Measurements from ENCODE around the gene ZCWPW2. TPM values are rescaled to one million over a fixed set of nuclear protein-coding genes. Genes with fewer than 3 reads are reported as not detected.

Gene ZCWPW2
- total RNA-seq, 2 experiments from 2014 or later = 0.27 to 0.28 TPM

DNA sequence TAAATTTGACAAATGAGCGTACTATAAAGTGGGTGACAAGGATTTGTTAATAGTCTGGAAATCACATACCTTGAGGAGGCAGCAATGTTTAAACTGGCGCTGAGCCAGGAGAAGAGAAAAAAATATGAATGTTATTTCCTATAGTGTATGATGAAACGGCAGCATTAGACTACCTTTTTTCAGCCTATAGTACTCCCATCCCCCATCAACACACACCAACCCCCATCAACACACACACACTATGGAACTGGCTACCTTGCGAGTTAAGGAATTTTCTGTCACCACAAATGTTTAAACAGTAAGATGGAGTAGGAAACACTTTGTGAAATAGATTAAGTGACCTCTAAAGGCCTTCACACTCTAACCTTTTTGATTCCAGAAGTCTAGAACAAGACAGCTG, 46.8 kb upstream of the ZCWPW2 start:
- ATAC-seq (ENCODE audit: poor library complexity) (no peak), DNase-seq (no peak)
- H3K4me1 Mint-ChIP-seq (ENCODE audit: low read depth) = no peaks in the 10 kb centered on the region
- H3K4me3 ChIP-seq (ENCODE audit: low read length) = no peak overlapping the region
- ChIA-PET CTCF (no interaction called here), POLR2A (no interaction called here)
- no peaks in the 10 kb centered on the region for H3K27me3 ChIP-seq (ENCODE audit: control insufficient read depth in 1 of 2, insufficient read depth in 2 of 2, low read length in 2 of 2)
- H3K9me3 ChIP-seq (ENCODE audit: control insufficient read depth in 1 of 2, insufficient read depth in 1 of 2, low read length in 2 of 2) = no peaks in the 10 kb centered on the region
- no peaks in the 10 kb centered on the region for H3K27me3 Mint-ChIP-seq
- H3K36me3 Mint-ChIP-seq (ENCODE audit: low read depth) = peaks cover 5% of the 10 kb centered on the region
- intact Hi-C loops (cut with DNase I, micrococcal nuclease) = no loop called here
- TF ChIP-seq, protein P1, sequence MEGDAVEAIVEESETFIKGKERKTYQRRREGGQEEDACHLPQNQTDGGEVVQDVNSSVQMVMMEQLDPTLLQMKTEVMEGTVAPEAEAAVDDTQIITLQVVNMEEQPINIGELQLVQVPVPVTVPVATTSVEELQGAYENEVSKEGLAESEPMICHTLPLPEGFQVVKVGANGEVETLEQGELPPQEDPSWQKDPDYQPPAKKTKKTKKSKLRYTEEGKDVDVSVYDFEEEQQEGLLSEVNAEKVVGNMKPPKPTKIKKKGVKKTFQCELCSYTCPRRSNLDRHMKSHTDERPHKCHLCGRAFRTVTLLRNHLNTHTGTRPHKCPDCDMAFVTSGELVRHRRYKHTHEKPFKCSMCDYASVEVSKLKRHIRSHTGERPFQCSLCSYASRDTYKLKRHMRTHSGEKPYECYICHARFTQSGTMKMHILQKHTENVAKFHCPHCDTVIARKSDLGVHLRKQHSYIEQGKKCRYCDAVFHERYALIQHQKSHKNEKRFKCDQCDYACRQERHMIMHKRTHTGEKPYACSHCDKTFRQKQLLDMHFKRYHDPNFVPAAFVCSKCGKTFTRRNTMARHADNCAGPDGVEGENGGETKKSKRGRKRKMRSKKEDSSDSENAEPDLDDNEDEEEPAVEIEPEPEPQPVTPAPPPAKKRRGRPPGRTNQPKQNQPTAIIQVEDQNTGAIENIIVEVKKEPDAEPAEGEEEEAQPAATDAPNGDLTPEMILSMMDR (IDR thresholded peaks at IDR 0.05) = no peak
- H3K27ac ChIP-seq (ENCODE audit: low read depth in 1 of 2, low read length in 2 of 2) = no peak overlapping the region
- no peaks in the 10 kb centered on the region for H3K36me3 ChIP-seq (ENCODE audit: insufficient read depth, low read length)
- no peak overlapping the region for H3K27ac Mint-ChIP-seq
- H3K9me3 Mint-ChIP-seq = no peaks in the 10 kb centered on the region
- no peaks in the 10 kb centered on the region for H3K4me1 ChIP-seq (ENCODE audit: insufficient read depth, low read length)
- H3K4me3 Mint-ChIP-seq = no peak overlapping the region

DNA sequence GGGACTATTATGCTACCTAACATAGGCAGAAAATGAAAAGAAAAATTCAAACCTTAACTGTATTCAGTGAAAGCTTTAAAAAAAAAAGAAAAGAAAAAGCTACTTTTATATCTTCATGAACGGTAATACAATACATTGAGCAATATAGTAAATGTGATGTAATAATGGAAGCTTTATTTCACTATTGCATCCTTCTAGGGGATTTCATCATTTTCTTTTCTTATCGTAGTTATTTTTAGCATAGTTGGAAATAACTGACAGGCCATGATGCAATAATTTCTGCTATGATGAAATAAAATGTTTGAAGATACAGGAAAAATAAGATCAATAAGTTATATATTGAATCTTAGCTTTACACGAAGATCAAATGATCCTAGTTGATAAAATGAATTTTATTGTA, 40.3 kb upstream of the ZCWPW2 start:
- Histone ChIP-seq H3K4me3 (ENCODE audit: low read length) (no peak overlapping the region), H3K4me1 (ENCODE audit: insufficient read depth, low read length) (no peaks in the 10 kb centered on the region), H3K9me3 (ENCODE audit: control insufficient read depth in 1 of 2, insufficient read depth in 1 of 2, low read length in 2 of 2) (no peaks in the 10 kb centered on the region), H3K36me3 (ENCODE audit: insufficient read depth, low read length) (no peaks in the 10 kb centered on the region), H3K27ac (ENCODE audit: low read depth in 1 of 2, low read length in 2 of 2) (no peak overlapping the region), H3K27me3 (ENCODE audit: control insufficient read depth in 1 of 2, insufficient read depth in 2 of 2, low read length in 2 of 2) (no peaks in the 10 kb centered on the region)
- Mint-ChIP-seq H3K9me3 (no peaks in the 10 kb centered on the region), H3K4me1 (ENCODE audit: low read depth) (no peaks in the 10 kb centered on the region), H3K27me3 (no peaks in the 10 kb centered on the region), H3K4me3 (no peak overlapping the region), H3K36me3 (ENCODE audit: low read depth) (peaks cover 6% of the 10 kb centered on the region), H3K27ac (no peak overlapping the region)
- ATAC-seq (ENCODE audit: poor library complexity) (no peak), DNase-seq (no peak)
- intact Hi-C loops (cut with DNase I, micrococcal nuclease) = no loop called here
- CTCF ChIA-PET = interaction anchor here (0.6 kb wide), 1 partner anchor 596 kb away, joined by 3 read pairs; no protein-coding TSS in a partner anchor
- POLR2A ChIA-PET = no interaction called here
- TF ChIP-seq, protein P1 (IDR thresholded peaks at IDR 0.05) = no peak

DNA sequence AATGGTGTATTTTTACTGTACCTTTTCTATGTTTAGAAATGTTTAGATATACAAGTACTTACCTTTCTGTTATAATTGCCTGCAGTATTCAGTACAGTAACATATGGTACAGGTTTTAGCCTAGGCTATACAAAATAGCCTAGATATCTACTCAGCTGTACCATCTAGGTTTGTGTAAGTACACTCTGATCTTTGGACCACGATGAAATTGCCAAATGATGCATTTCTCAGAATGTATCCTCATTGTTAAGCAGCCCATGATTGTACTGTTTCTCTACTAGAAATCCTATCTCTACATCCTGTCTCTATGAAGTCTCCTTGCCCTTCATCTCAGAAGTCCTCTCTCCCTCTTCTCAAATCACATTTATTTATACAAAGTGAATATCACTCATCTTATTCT, 32.8 kb upstream of the ZCWPW2 start:
- intact Hi-C loops (cut with DNase I, micrococcal nuclease) = no loop called here
- ChIA-PET CTCF (no interaction called here), POLR2A (no interaction called here)
- Mint-ChIP-seq H3K4me1 (ENCODE audit: low read depth) (peaks cover under 1% of the 10 kb centered on the region), H3K4me3 (no peak overlapping the region), H3K36me3 (ENCODE audit: low read depth) (peaks cover 19% of the 10 kb centered on the region), H3K27ac (no peak overlapping the region), H3K9me3 (no peaks in the 10 kb centered on the region), H3K27me3 (no peaks in the 10 kb centered on the region)
- Histone ChIP-seq H3K4me3 (ENCODE audit: low read length) (no peak overlapping the region), H3K4me1 (ENCODE audit: insufficient read depth, low read length) (no peaks in the 10 kb centered on the region), H3K36me3 (ENCODE audit: insufficient read depth, low read length) (peaks cover 7% of the 10 kb centered on the region), H3K27ac (ENCODE audit: low read depth in 1 of 2, low read length in 2 of 2) (no peak overlapping the region), H3K27me3 (ENCODE audit: control insufficient read depth in 1 of 2, insufficient read depth in 2 of 2, low read length in 2 of 2) (no peaks in the 10 kb centered on the region), H3K9me3 (ENCODE audit: control insufficient read depth in 1 of 2, insufficient read depth in 1 of 2, low read length in 2 of 2) (no peaks in the 10 kb centered on the region)
- DNase-seq (no peak), ATAC-seq (ENCODE audit: poor library complexity) (no peak)
- TF ChIP-seq, protein P1 (IDR thresholded peaks at IDR 0.05) = no peak

Data from CD4-positive, alpha-beta T cell (primary cell).